ENCODE results near the gene ITFG1. TPM values are rescaled to one million over a fixed set of nuclear protein-coding genes. Genes with fewer than 3 reads are reported as not detected.

Gene ITFG1
- total and polyA plus RNA-seq, 2 of the 13 experiments (the other 11 are each of a cell fraction or from before 2014, with no cell fraction given), result 74.5 to 150 TPM

DNA sequence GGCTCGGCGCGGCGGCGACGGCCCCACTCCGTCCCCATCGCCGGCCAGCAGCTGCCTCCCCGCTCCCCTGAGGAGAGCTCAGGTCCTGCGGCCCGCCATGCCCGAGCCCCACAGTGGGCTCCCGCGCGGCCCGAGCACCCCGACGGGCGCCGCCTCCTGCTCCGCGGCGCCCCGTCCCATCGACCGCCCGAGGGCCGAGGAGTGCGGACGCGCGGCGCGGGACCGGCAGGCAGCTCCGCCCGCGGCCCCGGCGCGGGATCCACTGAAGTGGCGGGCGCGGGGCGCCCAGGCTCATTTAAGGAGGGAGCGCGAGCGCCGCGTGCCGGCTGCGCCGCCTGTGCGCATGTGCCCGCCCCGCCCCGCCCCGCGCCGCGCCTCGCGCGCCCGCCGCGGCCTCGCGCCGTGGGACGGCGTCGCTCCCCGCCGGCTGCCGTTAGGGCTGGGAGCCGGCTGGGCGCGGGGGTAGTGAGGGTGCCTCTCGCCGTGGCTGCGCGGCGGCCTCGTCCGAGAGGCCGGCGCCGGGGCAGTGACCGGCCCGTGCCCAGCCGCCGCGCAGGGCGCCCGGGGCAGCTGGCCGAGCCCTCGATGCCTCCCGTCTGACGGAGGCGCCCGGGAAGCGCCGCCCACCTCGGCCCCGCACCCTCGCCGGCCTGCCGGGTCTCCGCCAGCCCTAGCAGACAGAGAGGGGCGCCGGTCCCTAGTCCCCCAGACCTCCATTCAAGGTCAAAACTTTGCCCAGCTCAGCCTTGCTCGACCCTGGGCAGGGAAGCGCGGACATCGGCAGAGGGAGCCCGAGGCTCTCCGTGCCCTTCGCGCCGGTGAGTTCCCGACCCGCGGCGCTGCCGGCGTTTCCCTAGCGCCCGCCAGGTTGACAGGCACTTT is 316.9 kb downstream of the ITFG1 start, which contains the start of gene NETO2 (continued):
- no peak for TF ChIP-seq AGO2 (optimal IDR thresholded peaks at IDR 0.05; ENCODE audit: low read depth, low read length)
- TF ChIP-seq, protein P1, sequence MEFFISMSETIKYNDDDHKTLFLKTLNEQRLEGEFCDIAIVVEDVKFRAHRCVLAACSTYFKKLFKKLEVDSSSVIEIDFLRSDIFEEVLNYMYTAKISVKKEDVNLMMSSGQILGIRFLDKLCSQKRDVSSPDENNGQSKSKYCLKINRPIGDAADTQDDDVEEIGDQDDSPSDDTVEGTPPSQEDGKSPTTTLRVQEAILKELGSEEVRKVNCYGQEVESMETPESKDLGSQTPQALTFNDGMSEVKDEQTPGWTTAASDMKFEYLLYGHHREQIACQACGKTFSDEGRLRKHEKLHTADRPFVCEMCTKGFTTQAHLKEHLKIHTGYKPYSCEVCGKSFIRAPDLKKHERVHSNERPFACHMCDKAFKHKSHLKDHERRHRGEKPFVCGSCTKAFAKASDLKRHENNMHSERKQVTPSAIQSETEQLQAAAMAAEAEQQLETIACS (CRISPR knock-in tag; IDR thresholded peaks at IDR 0.05), result peak; percentile 18; the same call in 1 of the 2 replicates
- TF ChIP-seq, protein P2, sequence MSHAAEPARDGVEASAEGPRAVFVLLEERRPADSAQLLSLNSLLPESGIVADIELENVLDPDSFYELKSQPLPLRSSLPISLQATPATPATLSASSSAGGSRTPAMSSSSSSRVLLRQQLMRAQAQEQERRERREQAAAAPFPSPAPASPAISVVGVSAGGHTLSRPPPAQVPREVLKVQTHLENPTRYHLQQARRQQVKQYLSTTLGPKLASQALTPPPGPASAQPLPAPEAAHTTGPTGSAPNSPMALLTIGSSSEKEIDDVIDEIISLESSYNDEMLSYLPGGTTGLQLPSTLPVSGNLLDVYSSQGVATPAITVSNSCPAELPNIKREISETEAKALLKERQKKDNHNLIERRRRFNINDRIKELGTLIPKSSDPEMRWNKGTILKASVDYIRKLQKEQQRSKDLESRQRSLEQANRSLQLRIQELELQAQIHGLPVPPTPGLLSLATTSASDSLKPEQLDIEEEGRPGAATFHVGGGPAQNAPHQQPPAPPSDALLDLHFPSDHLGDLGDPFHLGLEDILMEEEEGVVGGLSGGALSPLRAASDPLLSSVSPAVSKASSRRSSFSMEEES (CRISPR knock-in tag; IDR thresholded peaks at IDR 0.05), result no peak
- TF ChIP-seq ZNF816 (CRISPR knock-in tag; IDR thresholded peaks at IDR 0.05; ENCODE audit: borderline replicate concordance), result no peak; the same call in 1 of the 2 replicates
- no peak for TF ChIP-seq YEATS2 (CRISPR knock-in tag; IDR thresholded peaks at IDR 0.05; ENCODE audit: borderline replicate concordance)
- TF ChIP-seq ZBTB20 (CRISPR knock-in tag; IDR thresholded peaks at IDR 0.05; ENCODE audit: borderline replicate concordance, low read depth), result no peak
- TF ChIP-seq, protein P3, sequence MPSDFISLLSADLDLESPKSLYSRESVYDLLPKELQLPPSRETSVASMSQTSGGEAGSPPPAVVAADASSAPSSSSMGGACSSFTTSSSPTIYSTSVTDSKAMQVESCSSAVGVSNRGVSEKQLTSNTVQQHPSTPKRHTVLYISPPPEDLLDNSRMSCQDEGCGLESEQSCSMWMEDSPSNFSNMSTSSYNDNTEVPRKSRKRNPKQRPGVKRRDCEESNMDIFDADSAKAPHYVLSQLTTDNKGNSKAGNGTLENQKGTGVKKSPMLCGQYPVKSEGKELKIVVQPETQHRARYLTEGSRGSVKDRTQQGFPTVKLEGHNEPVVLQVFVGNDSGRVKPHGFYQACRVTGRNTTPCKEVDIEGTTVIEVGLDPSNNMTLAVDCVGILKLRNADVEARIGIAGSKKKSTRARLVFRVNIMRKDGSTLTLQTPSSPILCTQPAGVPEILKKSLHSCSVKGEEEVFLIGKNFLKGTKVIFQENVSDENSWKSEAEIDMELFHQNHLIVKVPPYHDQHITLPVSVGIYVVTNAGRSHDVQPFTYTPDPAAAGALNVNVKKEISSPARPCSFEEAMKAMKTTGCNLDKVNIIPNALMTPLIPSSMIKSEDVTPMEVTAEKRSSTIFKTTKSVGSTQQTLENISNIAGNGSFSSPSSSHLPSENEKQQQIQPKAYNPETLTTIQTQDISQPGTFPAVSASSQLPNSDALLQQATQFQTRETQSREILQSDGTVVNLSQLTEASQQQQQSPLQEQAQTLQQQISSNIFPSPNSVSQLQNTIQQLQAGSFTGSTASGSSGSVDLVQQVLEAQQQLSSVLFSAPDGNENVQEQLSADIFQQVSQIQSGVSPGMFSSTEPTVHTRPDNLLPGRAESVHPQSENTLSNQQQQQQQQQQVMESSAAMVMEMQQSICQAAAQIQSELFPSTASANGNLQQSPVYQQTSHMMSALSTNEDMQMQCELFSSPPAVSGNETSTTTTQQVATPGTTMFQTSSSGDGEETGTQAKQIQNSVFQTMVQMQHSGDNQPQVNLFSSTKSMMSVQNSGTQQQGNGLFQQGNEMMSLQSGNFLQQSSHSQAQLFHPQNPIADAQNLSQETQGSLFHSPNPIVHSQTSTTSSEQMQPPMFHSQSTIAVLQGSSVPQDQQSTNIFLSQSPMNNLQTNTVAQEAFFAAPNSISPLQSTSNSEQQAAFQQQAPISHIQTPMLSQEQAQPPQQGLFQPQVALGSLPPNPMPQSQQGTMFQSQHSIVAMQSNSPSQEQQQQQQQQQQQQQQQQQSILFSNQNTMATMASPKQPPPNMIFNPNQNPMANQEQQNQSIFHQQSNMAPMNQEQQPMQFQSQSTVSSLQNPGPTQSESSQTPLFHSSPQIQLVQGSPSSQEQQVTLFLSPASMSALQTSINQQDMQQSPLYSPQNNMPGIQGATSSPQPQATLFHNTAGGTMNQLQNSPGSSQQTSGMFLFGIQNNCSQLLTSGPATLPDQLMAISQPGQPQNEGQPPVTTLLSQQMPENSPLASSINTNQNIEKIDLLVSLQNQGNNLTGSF (CRISPR knock-in tag; IDR thresholded peaks at IDR 0.05), result no peak
- TF ChIP-seq ZNF703 (CRISPR knock-in tag; IDR thresholded peaks at IDR 0.05; ENCODE audit: borderline replicate concordance), result no peak
- TF ChIP-seq HOXA5 (CRISPR knock-in tag; IDR thresholded peaks at IDR 0.05), result peak; percentile 58; the same call in 1 of the 2 replicates
- TF ChIP-seq TRIM24 (CRISPR knock-in tag; IDR thresholded peaks at IDR 0.05), result no peak
- TF ChIP-seq, protein P4, sequence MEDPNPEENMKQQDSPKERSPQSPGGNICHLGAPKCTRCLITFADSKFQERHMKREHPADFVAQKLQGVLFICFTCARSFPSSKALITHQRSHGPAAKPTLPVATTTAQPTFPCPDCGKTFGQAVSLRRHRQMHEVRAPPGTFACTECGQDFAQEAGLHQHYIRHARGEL (CRISPR knock-in tag; IDR thresholded peaks at IDR 0.05), result no peak
- TF ChIP-seq NFYC (CRISPR knock-in tag; IDR thresholded peaks at IDR 0.05), result no peak
- TF ChIP-seq, protein P5, sequence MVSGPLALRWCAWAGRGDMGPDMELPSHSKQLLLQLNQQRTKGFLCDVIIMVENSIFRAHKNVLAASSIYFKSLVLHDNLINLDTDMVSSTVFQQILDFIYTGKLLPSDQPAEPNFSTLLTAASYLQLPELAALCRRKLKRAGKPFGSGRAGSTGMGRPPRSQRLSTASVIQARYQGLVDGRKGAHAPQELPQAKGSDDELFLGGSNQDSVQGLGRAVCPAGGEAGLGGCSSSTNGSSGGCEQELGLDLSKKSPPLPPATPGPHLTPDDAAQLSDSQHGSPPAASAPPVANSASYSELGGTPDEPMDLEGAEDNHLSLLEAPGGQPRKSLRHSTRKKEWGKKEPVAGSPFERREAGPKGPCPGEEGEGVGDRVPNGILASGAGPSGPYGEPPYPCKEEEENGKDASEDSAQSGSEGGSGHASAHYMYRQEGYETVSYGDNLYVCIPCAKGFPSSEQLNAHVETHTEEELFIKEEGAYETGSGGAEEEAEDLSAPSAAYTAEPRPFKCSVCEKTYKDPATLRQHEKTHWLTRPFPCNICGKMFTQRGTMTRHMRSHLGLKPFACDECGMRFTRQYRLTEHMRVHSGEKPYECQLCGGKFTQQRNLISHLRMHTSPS (CRISPR knock-in tag; IDR thresholded peaks at IDR 0.05; ENCODE audit: low read depth), result peak; percentile 72; the same call in 1 of the 2 replicates
- TF ChIP-seq NR2F6 (IDR thresholded peaks at IDR 0.05), result no peak
- TF ChIP-seq NR2F6 (CRISPR knock-in tag; IDR thresholded peaks at IDR 0.05), result peak; percentile 34; the same call in 1 of the 2 replicates
- TF ChIP-seq FOXA3 (CRISPR knock-in tag; IDR thresholded peaks at IDR 0.05), result peak; percentile 9; the same call in 1 of the 2 replicates

Measured in HepG2 (cell line).